ENCODE results near the gene NRIP3. TPM values are rescaled to one million over a fixed set of nuclear protein-coding genes. Genes with fewer than 3 reads are reported as not detected.

The NRIP3 gene
- 0.60 and 0.64 TPM in 2 replicates for polyA plus RNA-seq (2013)

- Histone ChIP-seq H3K14ac (ENCODE audit: low read length) (no peak within 1 kb of the TSS), H3K27ac (ENCODE audit: low read depth, low read length) (no peak within 1 kb of the TSS), H2BK12ac (ENCODE audit: low read length) (no peak within 1 kb of the TSS), H3K18ac (ENCODE audit: low read length) (no peak within 1 kb of the TSS), H2BK120ac (ENCODE audit: insufficient read depth, low read length, poor library complexity) (no peak within 1 kb of the TSS), H3K4ac (ENCODE audit: low read depth, low read length) (no peak within 1 kb of the TSS), H3K9me3 (ENCODE audit: insufficient read depth, low read depth, low read length) (peaks cover 7% of the 10 kb centered on the region), H3K79me1 (ENCODE audit: low read length) (no peaks in the 10 kb centered on the region), H3K4me1 (ENCODE audit: control insufficient read depth in 1 of 2, insufficient read depth in 2 of 2, low read length in 2 of 2) (peaks cover 12 to 13% of the 10 kb centered on the region in 2 experiments), H3K9ac (ENCODE audit: low read length) (no peak within 1 kb of the TSS), H3K23ac (ENCODE audit: low read length) (no peak within 1 kb of the TSS), H4K12ac (ENCODE audit: low read depth, low read length) (no peak within 1 kb of the TSS), H2AK5ac (ENCODE audit: low read length) (no peak within 1 kb of the TSS), H3K27me3 (ENCODE audit: insufficient read depth, low read length) (peaks cover 29% of the 10 kb centered on the region), H3K4me3 (ENCODE audit: low read depth, low read length) (peak within 1 kb of the TSS; percentile 65), H2BK5ac (ENCODE audit: low read depth, low read length, poor library complexity) (no peak within 1 kb of the TSS), H2AFZ (ENCODE audit: insufficient read depth, low read length, poor library complexity) (peak within 1 kb of the TSS; percentile 81), H4K91ac (ENCODE audit: low read depth, low read length) (no peak within 1 kb of the TSS), H3K79me2 (ENCODE audit: control insufficient read depth, insufficient read depth, low read length, poor library complexity) (no peaks in the 10 kb centered on the region), H3K36me3 (ENCODE audit: control insufficient read depth in 1 of 2, insufficient read depth in 2 of 2, low read length in 2 of 2) (no peaks in the 10 kb centered on the region), H4K8ac (ENCODE audit: low read depth, low read length) (peak within 1 kb of the TSS; percentile 4), H3K4me2 (ENCODE audit: low read length) (peak within 1 kb of the TSS; percentile 90)
- no CpG with 5 or more reads among the region's 83 CpGs for WGBS (ENCODE audit: extremely low coverage, insufficient coverage, insufficient read length)
- DNase-seq: peak; percentile 50 to 64
Measured at GRCh38 chr11:9003573-9004182, at the start of gene NRIP3. Gene NRIP3, minus strand, starts transcription at chr11:9004001. Its CDS starts 66 bp downstream, at chr11:9003935.

- Histone ChIP-seq H4K12ac (ENCODE audit: low read depth, low read length) (no peak overlapping the region), H4K8ac (ENCODE audit: low read depth, low read length) (no peak overlapping the region), H3K9ac (ENCODE audit: low read length) (no peak overlapping the region), H3K14ac (ENCODE audit: low read length) (no peak overlapping the region), H3K27me3 (ENCODE audit: insufficient read depth, low read length) (no peaks in the 10 kb centered on the region), H3K27ac (ENCODE audit: low read depth, low read length) (no peak overlapping the region), H3K4me3 (ENCODE audit: low read depth, low read length) (no peak overlapping the region), H2BK12ac (ENCODE audit: low read length) (no peak overlapping the region), H4K91ac (ENCODE audit: low read depth, low read length) (no peak overlapping the region), H2BK5ac (ENCODE audit: low read depth, low read length, poor library complexity) (no peak overlapping the region), H2AFZ (ENCODE audit: insufficient read depth, low read length, poor library complexity) (no peak overlapping the region), H3K9me3 (ENCODE audit: insufficient read depth, low read depth, low read length) (no peaks in the 10 kb centered on the region), H3K23ac (ENCODE audit: low read length) (no peak overlapping the region), H2AK5ac (ENCODE audit: low read length) (no peak overlapping the region), H3K36me3 (ENCODE audit: control insufficient read depth in 1 of 2, insufficient read depth in 2 of 2, low read length in 2 of 2) (no peaks in the 10 kb centered on the region), H3K4me1 (ENCODE audit: control insufficient read depth in 1 of 2, insufficient read depth in 2 of 2, low read length in 2 of 2) (peaks cover 2 to 3% of the 10 kb centered on the region in 2 experiments), H3K18ac (ENCODE audit: low read length) (no peak overlapping the region), H3K4me2 (ENCODE audit: low read length) (no peak overlapping the region), H3K4ac (ENCODE audit: low read depth, low read length) (no peak overlapping the region), H3K79me2 (ENCODE audit: control insufficient read depth, insufficient read depth, low read length, poor library complexity) (no peaks in the 10 kb centered on the region), H3K79me1 (ENCODE audit: low read length) (no peaks in the 10 kb centered on the region), H2BK120ac (ENCODE audit: insufficient read depth, low read length, poor library complexity) (no peak overlapping the region)
- no CpG with 5 or more reads among the region's 3 CpGs for WGBS (ENCODE audit: extremely low coverage, insufficient coverage, insufficient read length)
- DNase-seq: no peak
Measured at GRCh38 chr11:9052316-9052715, 48.5 kb upstream of the NRIP3 start.

DNA sequence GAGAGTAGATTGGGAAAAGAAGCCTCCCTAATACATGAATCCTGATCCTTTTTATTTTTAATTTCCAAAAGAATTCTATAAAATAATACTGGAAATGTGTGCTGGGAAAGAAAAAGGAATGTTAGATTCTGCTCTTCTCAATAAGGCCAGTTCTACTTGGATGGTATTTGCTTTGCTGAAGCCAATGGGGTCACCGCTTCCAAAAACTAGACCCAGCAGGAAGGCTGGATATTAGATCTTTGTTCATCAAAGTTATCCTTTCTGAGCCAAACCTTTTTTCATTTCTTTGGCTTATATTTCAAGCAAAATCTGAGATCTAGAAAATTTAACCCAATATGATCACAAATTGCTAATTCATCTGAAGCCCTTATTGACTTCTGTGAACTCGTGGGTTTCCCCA lies 46.2 kb upstream of the NRIP3 start:
- H4K91ac ChIP-seq (ENCODE audit: low read depth, low read length): no peak overlapping the region
- no peak overlapping the region for H2BK5ac ChIP-seq (ENCODE audit: low read depth, low read length, poor library complexity)
- no peak overlapping the region for H3K27ac ChIP-seq (ENCODE audit: low read depth, low read length)
- no peak overlapping the region for H3K23ac ChIP-seq (ENCODE audit: low read length)
- no peaks in the 10 kb centered on the region for H3K9me3 ChIP-seq (ENCODE audit: insufficient read depth, low read depth, low read length)
- H3K14ac ChIP-seq (ENCODE audit: low read length): no peak overlapping the region
- no peak overlapping the region for H3K4me3 ChIP-seq (ENCODE audit: low read depth, low read length)
- H3K79me1 ChIP-seq (ENCODE audit: low read length): no peaks in the 10 kb centered on the region
- no peak for DNase-seq
- H3K18ac ChIP-seq (ENCODE audit: low read length): no peak overlapping the region
- no CpG with 5 or more reads among the region's 2 CpGs for WGBS (ENCODE audit: extremely low coverage, insufficient coverage, insufficient read length)
- no peak overlapping the region for H3K4me2 ChIP-seq (ENCODE audit: low read length)
- no peaks in the 10 kb centered on the region for H3K36me3 ChIP-seq (ENCODE audit: control insufficient read depth in 1 of 2, insufficient read depth in 2 of 2, low read length in 2 of 2)
- no peak overlapping the region for H2AFZ ChIP-seq (ENCODE audit: insufficient read depth, low read length, poor library complexity)
- H3K9ac ChIP-seq (ENCODE audit: low read length): no peak overlapping the region
- H4K12ac ChIP-seq (ENCODE audit: low read depth, low read length): no peak overlapping the region
- H3K27me3 ChIP-seq (ENCODE audit: insufficient read depth, low read length): no peaks in the 10 kb centered on the region
- no peak overlapping the region for H2BK12ac ChIP-seq (ENCODE audit: low read length)
- H2AK5ac ChIP-seq (ENCODE audit: low read length): no peak overlapping the region
- H3K4me1 ChIP-seq (ENCODE audit: control insufficient read depth in 1 of 2, insufficient read depth in 2 of 2, low read length in 2 of 2): peaks cover 2 to 3% of the 10 kb centered on the region in 2 experiments
- H2BK120ac ChIP-seq (ENCODE audit: insufficient read depth, low read length, poor library complexity): no peak overlapping the region
- no peaks in the 10 kb centered on the region for H3K79me2 ChIP-seq (ENCODE audit: control insufficient read depth, insufficient read depth, low read length, poor library complexity)
- no peak overlapping the region for H3K4ac ChIP-seq (ENCODE audit: low read depth, low read length)
- no peak overlapping the region for H4K8ac ChIP-seq (ENCODE audit: low read depth, low read length)

- Histone ChIP-seq H3K4me1 (ENCODE audit: control insufficient read depth in 1 of 2, insufficient read depth in 2 of 2, low read length in 2 of 2) (peaks cover 0 to 3% of the 10 kb centered on the region in 2 experiments), H3K23ac (ENCODE audit: low read length) (no peak overlapping the region), H3K36me3 (ENCODE audit: control insufficient read depth in 1 of 2, insufficient read depth in 2 of 2, low read length in 2 of 2) (no peaks in the 10 kb centered on the region), H3K4ac (ENCODE audit: low read depth, low read length) (no peak overlapping the region), H3K4me3 (ENCODE audit: low read depth, low read length) (no peak overlapping the region), H2AFZ (ENCODE audit: insufficient read depth, low read length, poor library complexity) (no peak overlapping the region), H2BK12ac (ENCODE audit: low read length) (no peak overlapping the region), H4K8ac (ENCODE audit: low read depth, low read length) (no peak overlapping the region), H3K9ac (ENCODE audit: low read length) (no peak overlapping the region), H3K14ac (ENCODE audit: low read length) (no peak overlapping the region), H3K27me3 (ENCODE audit: insufficient read depth, low read length) (no peaks in the 10 kb centered on the region), H3K18ac (ENCODE audit: low read length) (no peak overlapping the region), H4K91ac (ENCODE audit: low read depth, low read length) (no peak overlapping the region), H3K4me2 (ENCODE audit: low read length) (no peak overlapping the region), H4K12ac (ENCODE audit: low read depth, low read length) (no peak overlapping the region), H2BK120ac (ENCODE audit: insufficient read depth, low read length, poor library complexity) (no peak overlapping the region), H3K27ac (ENCODE audit: low read depth, low read length) (no peak overlapping the region), H2AK5ac (ENCODE audit: low read length) (no peak overlapping the region), H3K79me1 (ENCODE audit: low read length) (no peaks in the 10 kb centered on the region), H3K79me2 (ENCODE audit: control insufficient read depth, insufficient read depth, low read length, poor library complexity) (no peaks in the 10 kb centered on the region), H2BK5ac (ENCODE audit: low read depth, low read length, poor library complexity) (no peak overlapping the region), H3K9me3 (ENCODE audit: insufficient read depth, low read depth, low read length) (no peaks in the 10 kb centered on the region)
- no peak for DNase-seq
- WGBS (ENCODE audit: extremely low coverage, insufficient coverage, insufficient read length): no CpG with 5 or more reads among the region's 9 CpGs
Measured at GRCh38 chr11:9047964-9048523, 44.2 kb upstream of the NRIP3 start.
